NCI-H526 treated with DMSO at 0.1 percent for 48 hours (cell line): ENCODE data around the gene SLC25A19.

Experiments
- DNase-seq: peaks from one replicate; lab custom pipeline; 2025; lab: John Stamatoyannopoulos, UW

The SLC25A19 gene

GRCh38 chr17:75241502-75241901 is 47.7 kb downstream of the SLC25A19 start:
- DNase-seq, result no peak

- DNase-seq, result no peak
Measured at GRCh38 chr17:75241143-75241430, 48.1 kb downstream of the SLC25A19 start.

- peak; percentile 26 for DNase-seq
Measured at GRCh38 chr17:75240394-75241142, 48.7 kb downstream of the SLC25A19 start.

- DNase-seq, result no peak
Measured at GRCh38 chr17:75239778-75240393, 49.3 kb downstream of the SLC25A19 start.

- DNase-seq, result no peak
Measured at GRCh38 chr17:75239214-75239613, 50.0 kb downstream of the SLC25A19 start.

GRCh38 chr17:75238684-75239191 is 50.5 kb downstream of the SLC25A19 start:
- DNase-seq, result peak; percentile 53

GRCh38 chr17:75238020-75238580 is 51.1 kb downstream of the SLC25A19 start:
- DNase-seq, result no peak

GRCh38 chr17:75237100-75238014 is 51.9 kb downstream of the SLC25A19 start:
- no peak for DNase-seq

- DNase-seq, result no peak
Measured at GRCh38 chr17:75232786-75233185, 56.4 kb downstream of the SLC25A19 start.

- no peak for DNase-seq
Measured at GRCh38 chr17:75231741-75232464, 57.3 kb downstream of the SLC25A19 start.

- DNase-seq, result no peak
Measured at GRCh38 chr17:75231071-75231470, 58.2 kb downstream of the SLC25A19 start.

GRCh38 chr17:75228847-75229246 is 60.4 kb downstream of the SLC25A19 start:
- no peak for DNase-seq

- no peak for DNase-seq
Measured at GRCh38 chr17:75228305-75228704, 60.9 kb downstream of the SLC25A19 start.

- DNase-seq, result no peak
Measured at GRCh38 chr17:75227729-75228128, 61.5 kb downstream of the SLC25A19 start.

GRCh38 chr17:75225016-75225415 is 64.2 kb downstream of the SLC25A19 start:
- DNase-seq, result no peak
